IPS-15b (cell line): ENCODE measurements around the gene PLPP6.

Experiments
- H3K27me3 ChIP-seq: one replicate; pipeline ENCODE4 v1.6.1; 2013; ENCODE audit warnings: low read length; ENCODE audit not compliant: control insufficient read depth, insufficient read depth
- H3K36me3 ChIP-seq: one replicate; pipeline ENCODE4 v1.6.1; 2013; ENCODE audit warnings: low read length; ENCODE audit not compliant: control insufficient read depth, insufficient read depth
- H3K4me1 ChIP-seq: one replicate; pipeline ENCODE4 v1.6.1; 2013; ENCODE audit warnings: mild to moderate bottlenecking, low read length; ENCODE audit not compliant: control insufficient read depth, insufficient read depth
- H3K4me3 ChIP-seq: one replicate; pipeline ENCODE4 v1.5.1; 2013; ENCODE audit warnings: low read depth, low read length
- H3K9ac ChIP-seq: one replicate; pipeline ENCODE4 v1.6.1; 2013; ENCODE audit warnings: low read depth, mild to moderate bottlenecking, low read length
- H3K9me3 ChIP-seq: one replicate; pipeline ENCODE4 v1.6.1; 2013; ENCODE audit warnings: mild to moderate bottlenecking, low read length; ENCODE audit not compliant: control insufficient read depth, insufficient read depth

The PLPP6 gene

DNA sequence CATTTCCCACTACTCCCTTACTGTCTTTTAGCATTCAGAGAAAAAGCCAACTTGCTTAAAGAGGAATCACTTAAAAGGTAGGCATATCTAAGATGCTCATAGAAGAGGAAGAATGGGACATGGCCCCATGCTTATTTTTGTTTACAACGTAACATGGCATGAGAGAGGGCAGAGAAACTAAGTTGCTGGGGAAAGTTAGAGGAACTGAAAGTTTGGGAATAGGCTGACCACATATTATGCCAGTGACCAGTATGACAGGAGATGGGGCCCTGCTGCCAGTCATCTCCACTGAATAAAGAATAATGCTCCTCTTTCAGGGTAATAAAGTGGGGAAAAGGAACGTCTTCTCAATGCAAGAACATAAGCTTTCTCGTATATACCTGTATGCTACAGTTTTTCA, 1.9 kb downstream of the PLPP6 start:
- peaks cover 11% of the 10 kb centered on the region for H3K27me3 ChIP-seq
- no peak overlapping the region for H3K9ac ChIP-seq
- H3K4me1 ChIP-seq, result peaks cover 25% of the 10 kb centered on the region
- H3K36me3 ChIP-seq, result no peaks in the 10 kb centered on the region
- no peaks in the 10 kb centered on the region for H3K9me3 ChIP-seq
- peak overlapping the region; percentile 26 for H3K4me3 ChIP-seq

DNA sequence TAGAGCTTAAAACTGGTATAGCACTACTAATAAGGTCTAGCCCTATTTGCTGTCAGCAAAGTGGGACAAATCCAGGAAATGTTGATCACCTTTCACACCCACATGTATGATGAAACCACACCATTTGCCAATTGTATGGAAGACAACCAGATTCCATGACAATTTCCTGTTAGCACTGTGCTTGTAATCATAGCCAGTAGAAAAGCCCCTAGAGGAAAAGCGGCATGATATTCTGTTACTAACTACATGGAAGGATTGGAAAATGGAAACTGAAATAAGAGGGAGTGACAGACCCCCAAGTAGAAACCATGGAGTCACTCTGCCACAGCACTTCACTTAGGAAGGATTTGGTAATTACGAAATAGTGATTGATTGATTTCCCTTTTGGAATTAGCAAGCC, 3.3 kb downstream of the PLPP6 start:
- Histone ChIP-seq H3K4me1 (peaks cover 25% of the 10 kb centered on the region), H3K4me3 (peak overlapping the region; percentile 73), H3K9ac (no peak overlapping the region), H3K9me3 (no peaks in the 10 kb centered on the region), H3K27me3 (peaks cover 11% of the 10 kb centered on the region), H3K36me3 (no peaks in the 10 kb centered on the region)

DNA sequence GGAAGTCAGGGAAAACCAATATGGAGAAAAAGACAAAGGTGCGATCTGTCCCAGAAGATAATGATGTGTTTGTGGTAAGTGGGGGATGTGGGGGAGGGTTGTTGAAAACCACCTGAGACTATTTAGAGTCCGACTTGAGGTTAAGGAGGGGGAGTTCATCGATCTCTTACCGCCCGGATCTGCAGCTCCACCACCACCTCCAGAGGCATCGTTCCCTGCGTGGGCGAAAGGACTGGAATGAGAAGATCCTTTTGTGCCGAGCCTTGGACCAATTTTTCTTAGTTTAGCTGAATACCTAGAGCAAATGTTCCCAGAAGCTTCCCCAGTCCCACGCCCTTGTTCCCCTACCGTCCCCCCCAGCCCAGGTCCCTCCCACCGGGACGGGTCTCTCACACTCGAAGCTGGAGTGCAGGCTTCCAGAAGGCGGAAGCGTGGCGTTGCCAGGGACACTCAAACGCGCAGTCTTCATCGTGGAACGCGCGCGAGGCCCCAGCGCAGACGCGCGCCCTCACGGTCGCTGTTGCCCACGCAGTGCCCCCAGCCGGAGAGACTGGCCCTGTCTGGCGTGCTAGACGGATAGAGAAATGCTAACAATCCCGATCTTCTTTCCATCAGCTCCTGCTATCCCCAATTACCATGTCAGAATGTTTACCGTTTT, 4.1 kb downstream of the PLPP6 start, which contains the start of gene SPATA6L:
Gene SPATA6L (minus strand): TSS at position 439 of the 658 bp plus-strand sequence. CDS start 230 bp downstream, at position 209.
- peaks cover 25% of the 10 kb centered on the region for H3K4me1 ChIP-seq
- peak within 1 kb of the TSS; percentile 73 for H3K4me3 ChIP-seq
- H3K27me3 ChIP-seq, result peaks cover 11% of the 10 kb centered on the region
- H3K36me3 ChIP-seq, result no peaks in the 10 kb centered on the region
- no peaks in the 10 kb centered on the region for H3K9me3 ChIP-seq
- peak within 1 kb of the TSS; percentile 1 for H3K9ac ChIP-seq

DNA sequence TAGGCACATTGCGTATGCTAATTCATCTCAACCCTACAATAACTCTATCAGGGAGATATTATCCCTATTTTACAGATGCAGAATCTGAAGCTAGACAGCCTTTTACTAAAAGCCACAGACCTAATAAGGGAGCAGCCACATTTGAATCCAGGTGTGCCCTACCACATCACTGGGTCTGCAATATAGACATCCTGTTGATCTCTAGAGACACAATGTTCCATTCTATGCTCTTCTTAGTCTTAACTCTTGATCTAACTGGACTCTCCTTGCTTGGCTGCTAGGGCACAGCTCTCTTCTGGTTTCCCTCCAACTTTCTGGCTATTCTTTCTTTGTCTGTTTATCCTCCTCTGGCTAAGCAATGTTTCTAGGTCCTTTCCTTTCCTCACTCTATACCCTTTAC, 5.6 kb downstream of the PLPP6 start:
- Histone ChIP-seq H3K36me3 (no peaks in the 10 kb centered on the region), H3K4me1 (peaks cover 23% of the 10 kb centered on the region), H3K4me3 (no peak overlapping the region), H3K27me3 (peaks cover 11% of the 10 kb centered on the region), H3K9ac (no peak overlapping the region), H3K9me3 (no peaks in the 10 kb centered on the region)

DNA sequence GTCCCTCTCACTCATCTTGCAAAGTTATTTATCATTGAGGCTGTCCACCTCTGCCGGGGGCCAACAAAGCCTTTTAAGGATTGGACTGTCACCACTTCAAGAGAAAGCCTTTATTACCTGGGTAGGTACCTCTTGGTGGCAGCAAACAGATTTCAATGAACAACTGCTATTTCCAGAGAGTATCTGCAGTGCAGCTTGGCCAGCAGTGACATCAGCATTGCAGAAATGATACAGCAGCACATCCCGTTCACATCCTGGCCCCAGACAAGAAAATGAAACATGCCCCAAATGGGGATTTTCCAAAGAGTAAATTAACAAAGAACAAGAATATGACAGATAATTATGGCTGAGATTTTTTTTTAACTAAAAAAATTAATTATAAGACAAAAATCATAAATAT, 6.5 kb downstream of the PLPP6 start:
- no peaks in the 10 kb centered on the region for H3K9me3 ChIP-seq
- peaks cover 11% of the 10 kb centered on the region for H3K27me3 ChIP-seq
- H3K4me1 ChIP-seq, result peaks cover 16% of the 10 kb centered on the region
- no peak overlapping the region for H3K9ac ChIP-seq
- H3K4me3 ChIP-seq, result no peak overlapping the region
- H3K36me3 ChIP-seq, result no peaks in the 10 kb centered on the region

DNA sequence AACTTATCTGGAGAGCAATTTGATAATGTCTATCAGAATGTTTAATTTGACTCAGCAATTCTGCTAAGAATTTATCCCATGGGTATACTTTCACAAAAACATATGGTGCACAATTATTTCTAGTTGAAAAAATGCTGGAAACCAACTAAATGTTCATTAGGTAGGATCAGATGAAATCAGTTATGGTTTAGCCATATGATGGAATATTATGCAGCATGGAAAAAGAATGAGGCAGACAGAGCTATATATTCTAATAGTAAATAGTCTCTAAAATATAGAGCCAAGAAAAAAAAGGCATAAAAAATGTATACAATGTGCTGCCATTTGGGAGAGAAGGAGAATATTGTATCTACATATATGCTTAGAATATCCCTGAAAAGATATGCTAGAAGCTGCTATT, 7.8 kb downstream of the PLPP6 start:
- Histone ChIP-seq H3K4me1 (peaks cover 5% of the 10 kb centered on the region), H3K4me3 (no peak overlapping the region), H3K9me3 (no peaks in the 10 kb centered on the region), H3K27me3 (peaks cover 11% of the 10 kb centered on the region), H3K36me3 (no peaks in the 10 kb centered on the region), H3K9ac (no peak overlapping the region)

DNA sequence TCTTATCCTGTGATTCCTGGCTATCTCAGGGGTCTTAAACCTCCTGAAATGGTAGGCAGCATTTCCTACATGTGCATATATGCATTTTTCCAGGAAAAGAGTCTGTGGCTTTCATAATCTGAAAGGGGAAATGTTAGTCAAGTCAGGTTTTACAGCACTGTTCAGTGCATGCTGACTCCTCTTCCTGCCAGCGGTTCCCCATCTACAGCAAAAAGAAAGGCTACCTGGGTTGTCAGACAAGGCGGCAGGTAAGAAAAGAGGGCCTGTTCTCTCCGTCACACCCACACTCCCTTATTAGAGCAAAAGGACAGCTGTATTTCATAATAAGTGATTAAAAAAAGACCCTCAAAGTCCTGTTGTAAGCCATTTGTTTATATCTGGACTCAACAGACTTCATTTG, 8.5 kb downstream of the PLPP6 start:
- Histone ChIP-seq H3K36me3 (no peaks in the 10 kb centered on the region), H3K9me3 (no peaks in the 10 kb centered on the region), H3K27me3 (peaks cover 11% of the 10 kb centered on the region)

DNA sequence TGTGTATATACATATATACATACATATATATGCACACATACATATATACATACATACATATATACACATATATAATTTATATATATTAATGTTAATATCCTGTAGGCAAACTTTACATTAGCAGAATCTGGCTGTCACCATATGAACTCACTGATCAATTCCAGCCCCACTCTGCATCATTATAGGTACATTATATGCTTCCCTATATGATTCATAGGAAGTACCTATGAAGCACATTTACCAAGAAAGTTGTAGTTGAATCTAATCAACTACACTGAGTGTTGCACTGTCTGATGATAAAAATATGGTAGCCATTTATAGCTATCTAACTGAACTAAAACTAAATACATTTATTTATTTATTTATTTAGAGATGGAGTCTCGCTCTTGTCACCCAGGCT, 9.6 kb downstream of the PLPP6 start:
- no peak overlapping the region for H3K4me3 ChIP-seq
- H3K4me1 ChIP-seq, result no peaks in the 10 kb centered on the region
- no peak overlapping the region for H3K9ac ChIP-seq

More for the DNA sequence above, 8.5 kb downstream of the PLPP6 start:
- Histone ChIP-seq H3K9ac (no peak overlapping the region), H3K4me1 (no peaks in the 10 kb centered on the region), H3K4me3 (no peak overlapping the region)

DNA sequence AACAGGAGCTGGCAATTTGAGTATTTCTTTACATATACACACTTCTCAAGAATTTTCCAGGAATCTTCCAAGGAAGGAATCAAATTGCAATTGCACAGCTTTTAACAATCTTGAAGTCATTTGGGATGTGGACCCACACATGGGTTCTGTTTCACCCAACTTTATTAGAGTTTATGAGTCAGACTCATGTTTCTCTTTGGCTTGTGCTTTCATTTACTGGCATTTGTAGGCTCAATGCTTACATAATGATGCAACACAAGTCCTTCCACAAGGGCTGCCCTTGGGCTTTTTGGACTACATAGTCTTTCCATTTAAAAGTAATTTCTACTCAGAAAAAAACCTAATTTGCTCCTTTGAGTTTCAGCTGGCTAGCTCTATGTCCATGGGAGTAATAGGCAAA, 12.7 kb downstream of the PLPP6 start:
- Histone ChIP-seq H3K4me1 (peaks cover 10% of the 10 kb centered on the region), H3K36me3 (no peaks in the 10 kb centered on the region), H3K9ac (no peak overlapping the region), H3K27me3 (no peaks in the 10 kb centered on the region), H3K4me3 (no peak overlapping the region), H3K9me3 (no peaks in the 10 kb centered on the region)

More for the DNA sequence above, 9.6 kb downstream of the PLPP6 start:
- no peaks in the 10 kb centered on the region for H3K9me3 ChIP-seq
- peaks cover 10% of the 10 kb centered on the region for H3K27me3 ChIP-seq
- H3K36me3 ChIP-seq, result no peaks in the 10 kb centered on the region

DNA sequence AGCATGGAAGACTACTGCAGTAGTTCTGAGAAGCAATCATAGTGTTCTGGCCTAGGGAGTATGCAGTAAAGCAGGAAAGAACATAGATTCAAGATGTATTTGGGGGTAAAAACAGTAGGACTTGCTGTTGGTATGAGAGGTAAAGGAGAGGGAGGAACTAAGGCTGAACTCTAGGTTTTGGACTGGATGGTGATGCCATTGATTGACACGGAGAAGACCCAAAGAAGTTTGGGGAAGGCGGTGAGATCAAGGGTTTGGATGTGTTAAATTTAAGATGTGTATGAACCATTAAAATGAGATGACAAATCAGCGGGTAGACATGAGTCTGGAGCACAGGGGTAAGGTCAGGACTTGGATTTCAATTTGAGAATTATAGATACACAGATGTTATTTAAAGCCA, 15.3 kb downstream of the PLPP6 start:
- H3K9me3 ChIP-seq, result no peaks in the 10 kb centered on the region
- H3K4me1 ChIP-seq, result peaks cover 10% of the 10 kb centered on the region
- no peak overlapping the region for H3K9ac ChIP-seq
- no peaks in the 10 kb centered on the region for H3K27me3 ChIP-seq
- H3K4me3 ChIP-seq, result no peak overlapping the region
- H3K36me3 ChIP-seq, result no peaks in the 10 kb centered on the region

DNA sequence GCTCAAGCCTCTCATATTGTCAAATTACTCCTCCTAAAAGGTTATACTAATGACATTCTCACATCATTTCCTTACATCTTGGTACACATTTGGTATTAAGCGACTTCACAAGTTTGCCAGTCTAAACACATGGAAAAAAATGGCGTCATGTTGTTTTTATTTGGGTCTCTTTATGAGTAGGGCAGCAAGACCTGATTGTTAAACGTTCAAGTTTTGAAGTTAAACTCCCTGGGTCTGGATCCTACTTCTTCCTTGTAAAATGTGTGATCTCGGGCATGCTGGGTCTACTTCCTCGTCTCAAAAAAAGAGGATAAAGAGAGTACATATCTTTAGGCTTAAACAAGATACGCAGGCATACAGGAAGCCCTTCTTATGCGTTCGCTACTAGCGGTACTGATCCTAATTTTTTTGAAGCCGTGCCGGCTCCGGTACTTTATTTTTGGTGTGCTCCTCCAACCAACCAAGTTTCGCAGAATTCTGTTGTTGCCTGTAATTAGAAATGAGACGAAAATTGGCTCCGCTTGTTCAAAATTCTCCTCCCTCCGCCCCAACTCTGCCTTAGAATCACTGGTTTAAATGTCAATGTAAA, 16.7 kb downstream of the PLPP6 start:
- H3K27me3 ChIP-seq, result no peaks in the 10 kb centered on the region
- H3K9ac ChIP-seq, result peak overlapping the region; percentile 96
- no peaks in the 10 kb centered on the region for H3K36me3 ChIP-seq
- peak overlapping the region; percentile 75 for H3K4me3 ChIP-seq
- H3K9me3 ChIP-seq, result no peaks in the 10 kb centered on the region
- peaks cover 10% of the 10 kb centered on the region for H3K4me1 ChIP-seq
